GM10266 (cell line): ENCODE data around the gene SETBP1.

Source experiments
- DNase-seq: peaks from one replicate; pipeline ENCODE4 v3.0.0; 2012; ENCODE audit errors: extremely low spot score
- TF ChIP-seq, protein P1 (sequence below): IDR thresholded peaks from 2 replicates; pipeline ENCODE4 v1.5.1; 2012; ENCODE audit warnings: mild to moderate bottlenecking, low read depth; ENCODE audit not compliant: control insufficient read depth, insufficient read depth; ENCODE audit errors: missing control alignments

Gene SETBP1

DNA sequence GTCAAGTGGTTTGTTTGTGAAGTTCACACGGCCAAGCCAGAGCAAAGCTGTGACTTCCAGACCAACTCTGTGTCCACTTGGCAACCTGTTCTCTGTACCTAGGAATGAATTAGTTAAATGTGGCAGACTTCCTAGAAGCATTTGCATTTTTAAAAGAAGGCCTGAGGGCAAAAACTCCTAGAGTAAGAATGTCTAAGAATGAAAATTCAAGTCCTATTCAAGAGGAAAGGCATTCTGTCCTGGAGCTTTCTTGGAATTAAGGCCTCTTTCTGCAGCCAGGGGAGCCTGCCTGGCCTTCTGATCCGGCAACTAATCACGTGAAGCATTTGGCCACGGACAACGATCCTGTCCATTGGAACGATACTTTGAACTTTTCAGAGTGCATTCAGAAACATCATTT, 155.0 kb downstream of the SETBP1 start:
- TF ChIP-seq, protein P1, sequence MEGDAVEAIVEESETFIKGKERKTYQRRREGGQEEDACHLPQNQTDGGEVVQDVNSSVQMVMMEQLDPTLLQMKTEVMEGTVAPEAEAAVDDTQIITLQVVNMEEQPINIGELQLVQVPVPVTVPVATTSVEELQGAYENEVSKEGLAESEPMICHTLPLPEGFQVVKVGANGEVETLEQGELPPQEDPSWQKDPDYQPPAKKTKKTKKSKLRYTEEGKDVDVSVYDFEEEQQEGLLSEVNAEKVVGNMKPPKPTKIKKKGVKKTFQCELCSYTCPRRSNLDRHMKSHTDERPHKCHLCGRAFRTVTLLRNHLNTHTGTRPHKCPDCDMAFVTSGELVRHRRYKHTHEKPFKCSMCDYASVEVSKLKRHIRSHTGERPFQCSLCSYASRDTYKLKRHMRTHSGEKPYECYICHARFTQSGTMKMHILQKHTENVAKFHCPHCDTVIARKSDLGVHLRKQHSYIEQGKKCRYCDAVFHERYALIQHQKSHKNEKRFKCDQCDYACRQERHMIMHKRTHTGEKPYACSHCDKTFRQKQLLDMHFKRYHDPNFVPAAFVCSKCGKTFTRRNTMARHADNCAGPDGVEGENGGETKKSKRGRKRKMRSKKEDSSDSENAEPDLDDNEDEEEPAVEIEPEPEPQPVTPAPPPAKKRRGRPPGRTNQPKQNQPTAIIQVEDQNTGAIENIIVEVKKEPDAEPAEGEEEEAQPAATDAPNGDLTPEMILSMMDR = no peak

DNA sequence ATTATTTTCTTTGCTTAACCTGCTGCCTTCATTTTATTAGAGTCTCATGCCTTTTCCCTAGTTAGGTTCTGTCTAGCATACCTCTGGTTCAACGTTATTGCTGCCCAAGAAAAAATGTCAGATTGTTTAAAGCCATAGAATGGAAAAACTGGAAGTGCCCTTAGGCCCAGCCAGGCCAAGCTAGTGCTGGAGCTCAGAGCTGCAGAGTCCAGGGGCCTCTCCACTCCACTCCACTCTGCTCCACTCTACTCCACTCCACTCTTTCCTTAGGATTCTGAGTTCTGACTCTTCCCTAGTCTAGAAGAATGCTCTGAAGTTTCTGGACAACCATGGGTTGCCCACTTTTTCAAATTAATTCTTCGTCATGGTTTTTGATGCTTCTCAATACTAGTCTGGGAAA, 155.6 kb downstream of the SETBP1 start:
- TF ChIP-seq, protein P1 = no peak
- no peak for DNase-seq

More for the DNA sequence above, 155.0 kb downstream of the SETBP1 start:
- DNase-seq = no peak

DNA sequence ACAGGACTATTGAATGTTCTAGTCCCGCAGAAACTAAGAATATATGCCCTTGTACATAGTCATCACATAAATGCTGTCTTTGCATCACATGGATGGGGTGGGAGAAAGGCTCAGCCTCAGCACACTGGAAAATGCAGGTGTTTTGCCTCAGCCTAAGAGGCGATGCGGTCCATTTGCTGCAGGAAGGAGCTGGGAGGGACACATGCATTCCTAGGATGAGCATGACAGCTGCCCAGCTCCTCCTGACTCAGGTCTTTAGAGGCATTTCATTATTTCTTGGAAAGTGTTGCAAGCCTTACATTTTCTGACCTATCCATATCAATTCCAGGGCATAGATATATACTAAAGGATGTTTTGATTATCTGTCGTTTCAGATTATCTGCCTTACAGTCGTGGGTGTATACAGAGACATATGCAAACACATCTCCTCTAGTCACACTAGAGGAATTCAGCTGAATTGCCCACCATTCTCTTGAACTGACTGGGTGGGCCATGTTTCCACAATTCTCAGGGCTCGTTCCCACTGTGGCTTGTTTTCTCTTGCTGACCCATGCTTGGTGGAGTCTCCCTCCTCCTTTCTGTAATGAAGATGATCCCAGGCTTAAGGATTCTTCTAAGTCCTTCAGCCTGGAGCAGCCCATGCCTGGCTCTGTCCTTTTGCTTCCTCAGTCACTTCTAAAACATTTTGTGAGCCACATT, 156.9 kb downstream of the SETBP1 start:
- DNase-seq = no peak
- TF ChIP-seq, protein P1 = no peak

DNA sequence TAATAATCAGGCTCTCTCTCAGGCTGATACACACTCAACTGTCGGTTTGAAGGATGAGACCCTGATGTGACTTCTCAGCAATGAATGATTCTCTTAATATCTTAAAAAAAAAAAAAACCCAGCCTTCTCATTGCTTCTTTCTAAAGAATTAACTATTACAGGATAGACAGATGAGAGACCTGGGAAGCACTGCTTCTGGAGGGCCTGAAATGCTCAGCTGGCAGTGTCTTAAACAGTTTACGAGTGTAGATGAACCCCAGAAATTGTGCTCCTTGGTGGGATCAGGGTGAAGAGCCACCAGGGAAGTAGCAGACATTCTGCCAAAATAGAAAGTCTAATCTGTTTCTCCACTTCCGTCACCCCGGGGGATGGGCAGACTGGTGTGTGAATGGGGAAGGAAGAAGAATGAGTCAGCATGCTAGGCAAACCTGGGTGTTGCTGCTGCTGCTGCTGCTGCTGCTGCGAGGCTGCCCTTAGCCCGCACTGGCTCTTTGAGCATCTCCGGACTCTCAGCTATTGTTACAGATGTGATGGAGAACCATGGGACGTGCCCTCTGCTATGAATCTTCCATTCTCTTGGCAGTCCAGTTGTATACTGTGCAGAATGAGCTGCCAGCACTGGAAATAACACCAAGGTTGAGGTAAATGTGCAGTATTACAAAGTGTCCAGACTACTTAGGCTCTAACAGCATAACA, 158.4 kb downstream of the SETBP1 start:
- DNase-seq = peak; percentile 69
- TF ChIP-seq, protein P1 = no peak

DNA sequence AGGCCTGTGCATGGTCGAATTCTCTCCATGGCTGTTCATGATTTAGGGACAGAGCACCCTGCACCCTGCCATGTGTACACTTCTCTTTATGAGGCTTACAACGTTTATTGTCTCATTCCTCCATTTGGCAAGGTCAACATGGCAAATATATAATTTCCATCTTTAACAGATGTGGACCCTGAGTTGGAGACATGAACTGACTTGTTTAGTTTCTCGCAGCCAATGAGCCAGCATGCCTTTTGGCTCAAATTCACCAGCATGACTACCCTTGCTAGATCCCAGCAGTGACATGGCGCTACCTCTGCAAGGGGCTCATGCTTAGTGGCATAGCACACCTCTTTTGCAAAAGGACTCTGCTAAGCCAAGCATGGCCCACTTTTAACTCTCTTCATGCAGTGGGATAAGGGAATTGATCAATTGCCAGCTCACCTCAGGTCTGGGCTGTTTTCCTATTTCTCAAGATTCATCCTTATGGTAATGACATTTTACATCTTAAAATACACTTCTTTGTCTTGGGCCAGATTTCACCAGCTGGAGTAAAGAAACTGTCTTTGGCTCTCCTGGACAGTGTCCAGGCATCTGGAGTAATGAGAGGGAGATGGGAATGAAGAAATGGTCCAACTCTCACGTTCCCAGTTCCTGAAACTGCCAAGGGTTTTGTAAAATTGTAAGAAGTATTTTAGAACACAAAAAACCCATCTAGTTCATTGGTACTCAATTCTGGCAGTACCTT, 159.5 kb downstream of the SETBP1 start:
- DNase-seq = no peak
- TF ChIP-seq, protein P1 = no peak

DNA sequence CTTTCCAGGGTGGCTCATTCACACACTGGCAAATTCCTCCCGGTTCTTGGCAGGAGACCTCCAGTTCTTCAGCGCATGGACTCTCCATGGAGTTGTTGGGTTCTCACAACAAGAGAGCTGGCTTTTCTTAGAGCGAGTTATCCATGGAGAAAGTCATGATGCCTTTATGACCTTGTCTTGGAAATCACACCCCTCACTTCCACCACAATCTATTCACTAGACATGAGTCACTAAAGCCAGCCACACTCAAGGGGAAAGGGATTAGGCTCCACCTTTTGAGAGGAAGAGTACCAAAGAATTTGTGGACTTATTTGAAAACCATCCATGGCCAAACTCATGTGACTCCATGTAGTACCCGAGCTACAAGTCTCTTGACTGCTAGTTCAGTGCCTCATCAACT, 160.5 kb downstream of the SETBP1 start:
- TF ChIP-seq, protein P1 = no peak
- DNase-seq = no peak
